HCT116 (cell line): ENCODE measurements around the gene ANTXRL. TPM values are rescaled to one million over a fixed set of nuclear protein-coding genes. Genes with fewer than 3 reads are reported as not detected.
"Not testable (repeated sequence)": the region's sequence is repeated elsewhere in the genome, so short reads cannot be mapped to it uniquely, and the experiment has no call there.

ENCODE experiments used
- ATAC-seq: fragments of 200-7000 bp; cut with Tn5 transposase; 2 replicates; pipeline ENCODE4 v1.9.1; 2020; ENCODE audit warnings: mild to moderate bottlenecking, moderate library complexity
- BruUV-seq: library from RNA; stranded (reverse); fragments of 400-500 nt; replicated peaks from 2 replicates; lab custom pipeline; 2021; lab: Mats Ljungman, UMichigan
- CTCF ChIA-PET: fragments of 300-600 bp; sonication (Branson Sonifier 250); formaldehyde crosslinking; loops from one replicate; lab custom pipeline; 2021; ENCODE audit warnings: antibody characterized with exemption; lab: Charles Lee
- POLR2A ChIA-PET: fragments of 300-600, 350-600 bp; sonication (Branson Sonifier 250); formaldehyde crosslinking; loops from one replicate; lab custom pipeline; 2021; ENCODE audit warnings: antibody characterized with exemption; lab: Charles Lee
- RAD21 ChIA-PET, 2 experiments: fragments of 300-600 bp; sonication (Branson Sonifier 250); formaldehyde crosslinking; loops; one replicate each; lab custom pipeline; 2023; ENCODE audit warnings: low total read pairs in 2 of 2; ENCODE audit not compliant: uncharacterized antibody in 2 of 2, unreplicated experiment in 2 of 2, low non-redundant PET in 1 of 2; lab: Charles Lee
- DNase-seq: peaks from one replicate; pipeline ENCODE4 v3.0.0-alpha.2; 2010; ENCODE audit warnings: low read depth, low spot score
- H2AFZ ChIP-seq: fragments of 200-600 bp; shearing (Covaris generic), sonication (generic); 2 replicates; pipeline ENCODE4 v1.6.1; 2017; ENCODE audit warnings: low read depth, mixed run types, mixed read lengths, antibody characterized with exemption, low read length; ENCODE audit not compliant: poor library complexity, severe bottlenecking
- H3K27ac ChIP-seq: 2 replicates; pipeline ENCODE4 v1.5.1; 2012; ENCODE audit warnings: low read depth, low read length
- H3K27me3 ChIP-seq: fragments of 200-600 bp; sonication (generic); 2 replicates; pipeline ENCODE4 v1.6.1; 2016; ENCODE audit warnings: mixed run types, low read length, mixed read lengths; ENCODE audit not compliant: insufficient read depth
- H3K36me3 ChIP-seq, 2 experiments: fragments of 200-500 bp in 1 of 2; fragments of 200-600 bp in 1 of 2; sonication (Bioruptor generic) in 1 of 2; sonication (generic) in 1 of 2; 2 replicates each; pipeline versions ENCODE4 v1.5.1 to v1.6.1; 2014 to 2016; ENCODE audit warnings: low read length in 2 of 2, inconsistent platforms in 1 of 2, mixed read lengths in 1 of 2, mixed run types in 1 of 2; ENCODE audit not compliant: insufficient read depth in 2 of 2, control insufficient read depth in 1 of 2
- H3K4me1 ChIP-seq, 2 experiments: fragments of 200-600 bp in 1 of 2; sonication (generic) in 1 of 2; 2 replicates each; pipeline versions ENCODE4 v1.5.1 to v1.6.1; 2012 to 2017; ENCODE audit warnings: low read length in 2 of 2, inconsistent platforms in 1 of 2, mild to moderate bottlenecking in 1 of 2, mixed read lengths in 1 of 2, mixed run types in 1 of 2, moderate library complexity in 1 of 2; ENCODE audit not compliant: insufficient read depth in 2 of 2, control insufficient read depth in 1 of 2
- H3K4me2 ChIP-seq: fragments of 200-600 bp; sonication (generic); 2 replicates; pipeline ENCODE4 v1.6.1; 2017; ENCODE audit warnings: mixed run types, low read length, mixed read lengths
- H3K4me3 ChIP-seq, 2 experiments: fragments of 200-600 bp in 1 of 2; sonication (generic) in 1 of 2; replicated peaks in 1 of 2; 2 replicates each; pipeline ENCODE4 v1.5.1; 2011 to 2016; ENCODE audit warnings: low read length in 2 of 2, control low read depth in 1 of 2, low read depth in 1 of 2, mild to moderate bottlenecking in 1 of 2, mixed read lengths in 1 of 2, mixed run types in 1 of 2
- H3K79me2 ChIP-seq: fragments of 200-600 bp; sonication (generic); 2 replicates; pipeline ENCODE4 v1.6.1; 2017; ENCODE audit warnings: mild to moderate bottlenecking, mixed run types, low read length, moderate library complexity, mixed read lengths; ENCODE audit not compliant: insufficient read depth
- H3K9ac ChIP-seq: fragments of 200-600 bp; sonication (generic); 2 replicates; pipeline ENCODE4 v1.6.1; 2016; ENCODE audit warnings: low read length, mixed read lengths
- H3K9me2 ChIP-seq: fragments of 200-600 bp; sonication (generic), shearing (Covaris generic); 2 replicates; pipeline ENCODE4 v1.6.1; 2017; ENCODE audit warnings: mixed run types, mild to moderate bottlenecking, moderate library complexity; ENCODE audit not compliant: insufficient read depth
- H3K9me3 ChIP-seq, 2 experiments: fragments of 200-500 bp in 1 of 2; fragments of 200-600 bp in 1 of 2; sonication (Bioruptor generic) in 1 of 2; sonication (generic) in 1 of 2; 2 replicates each; pipeline ENCODE4 v1.6.1; 2014 to 2017; ENCODE audit warnings: low read length in 2 of 2, mixed read lengths in 2 of 2, inconsistent platforms in 1 of 2, low read depth in 1 of 2, mild to moderate bottlenecking in 1 of 2, mixed run types in 1 of 2, moderate library complexity in 1 of 2; ENCODE audit not compliant: control insufficient read depth in 1 of 2, insufficient read depth in 1 of 2
- H4K20me1 ChIP-seq: fragments of 200-600 bp; sonication (generic), shearing (Covaris generic); 2 replicates; pipeline ENCODE4 v1.6.1; 2017; ENCODE audit warnings: mixed run types, mild to moderate bottlenecking, moderate library complexity; ENCODE audit not compliant: insufficient read depth
- FOSL1 ChIP-seq: IDR thresholded peaks from 2 replicates; pipeline ENCODE4 v1.6.1; 2012; ENCODE audit warnings: low read depth
- POLR2AphosphoS5 ChIP-seq: IDR thresholded peaks from 2 replicates; pipeline ENCODE4 v1.6.1; 2011; ENCODE audit warnings: mild to moderate bottlenecking, low read depth, low read length, moderate library complexity
- REST ChIP-seq: IDR thresholded peaks from 2 replicates; pipeline ENCODE4 v1.6.1; 2012; ENCODE audit warnings: low read depth
- SIN3A ChIP-seq: IDR thresholded peaks from 2 replicates; pipeline ENCODE4 v1.6.1; 2012; ENCODE audit warnings: low read depth
- SP1 ChIP-seq: IDR thresholded peaks from 2 replicates; pipeline ENCODE4 v1.6.1; 2012; ENCODE audit warnings: low read depth
- TCF7L2 ChIP-seq: IDR thresholded peaks from 2 replicates; pipeline ENCODE4 v1.7.0; 2011; ENCODE audit warnings: borderline replicate concordance, inconsistent platforms; ENCODE audit not compliant: insufficient read depth, insufficient read length; ENCODE audit errors: extremely low read depth
- ZNF274 ChIP-seq: fragments of 200-500 bp; sonication (Bioruptor generic); IDR thresholded peaks from 2 replicates; pipeline ENCODE4 v1.6.1; 2014; ENCODE audit warnings: mild to moderate bottlenecking, low read depth, low read length, inconsistent platforms
- intact Hi-C: fragments of 100-400 bp; cut with micrococcal nuclease; formaldehyde crosslinking; loops from 2 replicates; pipeline ENCODE4 v1.10.0; 2022
- total RNA-seq: library from RNA; stranded (reverse); gene quantifications from one replicate; pipeline ENCODE4 v1.2.1, GENCODE V29; 2021; ENCODE audit not compliant: unreplicated experiment

ANTXRL gene
- total RNA-seq, 1 experiment from 2014 or later = not detected

GRCh38 chr10:46296086-46296485, 9.3 kb downstream of the ANTXRL start:
- H3K27me3 ChIP-seq, POLR2A ChIA-PET, intact Hi-C loops, H3K4me3 ChIP-seq, BruUV-seq, H3K27ac ChIP-seq, H4K20me1 ChIP-seq, DNase-seq, RAD21 ChIA-PET, H3K9ac ChIP-seq, H2AFZ ChIP-seq, H3K4me2 ChIP-seq, H3K79me2 ChIP-seq, H3K9me2 ChIP-seq, H3K9me3 ChIP-seq, CTCF ChIA-PET, ATAC-seq, H3K36me3 ChIP-seq: not testable (repeated sequence)
- peaks cover 0 to 12% of the 10 kb centered on the region in 2 experiments; a peak in 2 of 4 replicates for H3K4me1 ChIP-seq

GRCh38 chr10:46296641-46297141, 9.9 kb downstream of the ANTXRL start:
- Histone ChIP-seq H3K9ac (no peak overlapping the region), H3K36me3 (no peaks in the 10 kb centered on the region), H3K4me2 (no peak overlapping the region), H3K4me1 (peaks cover 0 to 11% of the 10 kb centered on the region in 2 experiments; a peak in 2 of 4 replicates), H3K79me2 (no peaks in the 10 kb centered on the region), H2AFZ (no peak overlapping the region), H3K27me3 (no peaks in the 10 kb centered on the region), H3K9me3 (no peaks in the 10 kb centered on the region), H3K27ac (no peak overlapping the region), H3K9me2 (no peaks in the 10 kb centered on the region), H4K20me1 (no peaks in the 10 kb centered on the region), H3K4me3 (no peak overlapping the region)
- intact Hi-C loops = no loop called here
- BruUV-seq = no TSS peak
- ATAC-seq (no peak), DNase-seq (no peak)
- TF ChIP-seq FOSL1 = no peak
- no peak for TF ChIP-seq TCF7L2
- no peak for TF ChIP-seq ZNF274
- no peak for TF ChIP-seq SP1
- TF ChIP-seq SIN3A = no peak
- no peak for TF ChIP-seq REST
- no peak for TF ChIP-seq POLR2AphosphoS5
- ChIA-PET POLR2A (no interaction called here), RAD21 (no interaction called here), CTCF (no interaction called here)
